HG03064 (cell line): ENCODE results near the gene MAPKBP1.

Experiments
- ATAC-seq: cut with Tn5 transposase; IDR thresholded peaks from one replicate; pipeline ENCODE4 v1.9.1; 2021; ENCODE audit warnings: low read depth; ENCODE audit not compliant: unreplicated experiment

MAPKBP1 gene

DNA sequence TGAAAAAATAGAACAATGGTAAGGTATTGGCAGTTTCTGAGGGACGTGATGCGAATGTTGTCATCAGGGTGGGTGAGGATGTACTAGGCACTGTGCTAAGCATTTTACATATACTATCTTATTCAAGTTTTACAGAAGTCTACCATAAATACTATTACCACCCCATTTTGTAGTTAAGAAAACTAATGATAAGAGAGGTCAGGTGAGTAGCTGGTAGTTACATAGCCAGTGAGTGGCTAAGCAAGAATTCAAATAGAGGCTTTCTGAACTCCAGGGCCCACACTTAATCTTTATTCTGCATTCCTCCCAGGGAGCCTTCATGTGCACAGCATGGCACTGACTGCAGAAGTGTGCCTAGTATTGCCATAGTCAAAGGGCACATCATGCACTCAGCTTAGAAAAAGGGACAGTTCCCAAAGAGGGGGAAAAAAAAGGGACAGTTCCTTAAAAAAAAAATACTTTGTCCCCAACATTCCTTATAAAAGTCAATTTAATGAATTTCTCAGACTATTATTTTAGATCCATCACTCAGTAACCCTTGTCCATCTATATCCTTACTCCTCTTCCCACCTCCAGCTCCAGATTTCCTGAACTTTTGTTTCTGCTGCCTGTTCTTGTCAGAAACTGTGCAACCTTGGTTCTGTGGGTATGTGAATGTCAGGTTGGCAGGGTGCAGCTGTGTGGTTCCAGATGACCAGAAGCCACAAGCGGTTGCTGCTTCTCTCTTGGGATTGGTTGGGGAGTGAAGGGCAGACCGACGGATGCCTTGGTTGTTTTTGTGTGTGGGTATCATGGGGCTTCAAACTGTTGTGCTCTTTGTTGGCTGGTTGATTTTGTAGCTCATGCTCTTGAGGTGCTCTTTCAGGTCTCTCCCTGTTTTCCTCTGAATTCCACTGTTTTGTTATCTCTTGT is 8.3 kb downstream of the MAPKBP1 start:
- ATAC-seq, result no peak

DNA sequence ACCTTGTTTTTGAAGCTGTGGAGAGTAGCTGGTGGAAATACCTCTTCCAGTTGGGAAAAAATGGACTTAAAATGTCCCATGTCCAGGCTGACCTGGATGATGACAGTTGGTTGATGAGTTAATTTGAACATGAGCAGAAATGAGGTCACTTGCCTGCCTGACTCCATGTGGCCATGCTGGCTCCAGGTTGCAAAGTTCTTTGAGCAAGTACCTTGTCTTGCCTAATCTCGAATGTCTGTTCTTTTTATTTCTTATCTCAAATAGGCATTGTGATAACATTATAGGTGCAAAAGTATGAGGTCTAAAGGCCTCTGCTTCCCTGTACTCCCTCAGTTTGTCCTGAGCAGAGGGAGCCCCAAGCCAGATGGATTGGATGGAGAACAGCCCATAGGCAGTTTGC is 9.0 kb downstream of the MAPKBP1 start:
- ATAC-seq, result no peak

DNA sequence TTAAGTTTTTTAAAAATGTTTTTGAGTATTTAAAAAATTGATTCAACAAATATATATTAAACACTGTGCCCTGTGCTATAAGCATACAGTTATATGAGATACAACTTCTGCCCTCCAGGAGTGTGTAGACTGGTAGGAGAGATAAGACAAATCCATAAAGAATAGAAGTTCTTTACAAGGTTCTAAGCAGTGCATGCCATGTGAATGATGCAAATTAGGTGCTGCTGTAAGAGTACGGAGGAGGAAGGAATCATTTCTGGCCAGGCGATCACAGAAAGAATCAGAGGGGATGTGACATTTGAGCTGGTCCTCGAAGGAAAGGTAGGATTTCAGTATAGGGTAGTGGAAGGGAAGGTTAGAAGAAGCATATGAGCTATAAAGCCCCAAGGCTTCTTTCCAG is 14.0 kb downstream of the MAPKBP1 start:
- ATAC-seq, result no peak

DNA sequence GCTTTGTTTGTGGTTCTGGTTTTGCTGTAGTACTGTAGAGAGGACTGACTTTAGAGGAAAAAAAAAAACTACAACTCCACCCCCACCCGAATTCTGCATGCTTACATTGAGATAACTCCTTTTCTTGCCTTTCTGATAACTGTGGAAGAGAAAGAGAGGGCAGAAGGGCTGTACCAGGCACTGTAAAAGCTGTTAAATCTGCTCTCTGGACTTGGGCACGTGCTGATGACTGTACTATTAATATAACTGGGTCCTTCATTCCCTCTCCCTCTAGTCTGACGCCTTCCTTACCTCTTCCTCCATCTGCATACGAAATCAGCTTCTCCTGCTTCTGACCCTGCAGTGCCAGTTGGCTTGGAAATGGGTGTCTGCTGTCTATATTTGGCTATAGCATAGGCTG is 15.0 kb downstream of the MAPKBP1 start:
- ATAC-seq, result no peak

DNA sequence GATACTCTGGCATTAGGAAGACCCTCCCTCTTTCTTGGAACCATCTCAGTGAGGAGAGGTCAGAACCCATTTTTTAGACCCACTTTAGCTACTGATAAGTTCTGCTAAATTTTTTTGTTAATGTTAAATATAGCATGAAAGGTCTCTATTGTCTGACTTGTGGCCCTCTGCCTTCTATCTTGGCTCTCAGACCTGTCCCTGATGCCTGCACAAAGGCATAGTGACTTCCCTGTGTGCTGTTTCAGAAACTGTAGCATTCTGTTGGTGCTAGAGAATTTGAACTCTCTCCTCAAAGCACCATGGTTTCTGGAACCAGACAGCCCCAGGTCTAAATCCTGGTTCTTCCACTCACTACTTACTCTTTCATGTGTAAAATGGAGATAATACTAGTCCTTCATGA is 15.4 kb downstream of the MAPKBP1 start:
- no peak for ATAC-seq

DNA sequence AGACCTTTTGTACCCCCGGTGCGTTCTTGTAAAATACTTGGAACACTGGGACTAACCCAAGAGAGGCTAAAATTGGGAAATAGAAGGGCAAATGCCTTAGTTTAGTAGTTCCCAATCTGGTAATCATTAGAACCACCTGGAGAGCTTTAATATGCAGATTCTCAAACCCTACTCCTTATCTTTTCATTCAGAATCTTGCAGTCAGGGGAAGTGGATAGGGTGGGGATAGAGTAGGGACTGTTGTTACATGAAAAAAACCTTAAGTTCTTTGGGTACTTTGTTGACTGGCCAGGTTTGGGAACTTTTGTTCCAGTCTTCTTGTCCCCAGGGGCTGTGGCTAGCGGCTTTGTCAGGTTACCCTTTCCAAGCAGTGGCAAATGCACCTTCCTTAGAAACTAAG is 15.9 kb downstream of the MAPKBP1 start:
- no peak for ATAC-seq

DNA sequence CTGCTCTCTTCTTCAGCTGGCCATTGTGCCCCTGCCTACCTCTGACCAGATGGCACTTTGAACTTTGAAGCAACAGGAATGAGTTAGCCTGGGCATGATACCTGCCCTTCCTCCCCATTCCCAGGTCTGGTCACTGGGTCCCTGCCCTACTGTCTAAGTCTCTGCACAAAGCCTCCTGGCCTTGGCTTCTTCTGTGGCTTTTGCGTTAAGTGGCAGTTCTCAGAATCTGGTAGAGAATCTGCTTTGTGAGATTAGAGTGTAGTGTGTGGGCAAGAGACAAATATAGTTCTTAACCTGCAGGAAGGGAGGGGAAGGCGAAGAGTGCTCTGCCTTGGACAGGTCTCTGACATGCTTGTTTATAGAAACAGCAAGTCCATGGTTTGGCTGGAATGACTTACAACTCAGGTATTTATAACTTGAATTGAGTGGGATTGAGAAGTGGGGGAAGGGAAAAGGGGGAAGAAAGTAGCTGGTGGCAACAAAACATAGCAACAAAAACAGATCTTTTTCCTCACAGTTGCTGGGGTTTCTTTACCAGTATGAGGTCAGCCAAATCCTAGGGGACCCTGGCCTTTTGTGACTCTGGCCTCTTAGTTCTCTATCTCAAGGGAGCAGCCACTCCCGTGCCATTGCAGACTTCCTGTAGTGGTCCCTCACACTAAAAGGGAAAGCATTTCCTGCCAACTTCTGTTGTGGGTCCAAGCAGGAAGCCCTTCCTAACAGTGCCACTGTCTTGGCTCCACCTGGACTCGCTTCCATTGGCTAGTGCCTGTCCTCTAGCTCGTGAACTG is 16.7 kb downstream of the MAPKBP1 start:
- ATAC-seq, result no peak

DNA sequence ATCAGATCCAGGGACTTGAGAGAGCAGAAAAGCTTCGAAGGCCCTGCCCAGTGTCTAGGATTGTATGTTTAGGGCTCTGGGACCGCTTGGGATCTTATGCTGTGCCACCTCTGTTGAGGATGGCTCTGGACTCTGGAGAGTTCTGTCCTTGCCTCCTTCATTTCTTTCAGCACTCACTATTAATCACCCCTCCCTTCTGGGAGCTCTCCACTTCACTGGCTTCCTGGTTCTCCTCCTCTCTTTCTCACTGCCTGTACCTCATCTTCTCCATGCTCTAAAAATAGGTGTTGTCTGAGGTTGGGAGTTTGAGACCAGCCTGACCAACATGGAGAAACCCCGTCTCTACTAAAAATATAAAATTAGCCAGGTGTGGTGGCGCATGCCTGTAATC is 17.3 kb downstream of the MAPKBP1 start:
- no peak for ATAC-seq

DNA sequence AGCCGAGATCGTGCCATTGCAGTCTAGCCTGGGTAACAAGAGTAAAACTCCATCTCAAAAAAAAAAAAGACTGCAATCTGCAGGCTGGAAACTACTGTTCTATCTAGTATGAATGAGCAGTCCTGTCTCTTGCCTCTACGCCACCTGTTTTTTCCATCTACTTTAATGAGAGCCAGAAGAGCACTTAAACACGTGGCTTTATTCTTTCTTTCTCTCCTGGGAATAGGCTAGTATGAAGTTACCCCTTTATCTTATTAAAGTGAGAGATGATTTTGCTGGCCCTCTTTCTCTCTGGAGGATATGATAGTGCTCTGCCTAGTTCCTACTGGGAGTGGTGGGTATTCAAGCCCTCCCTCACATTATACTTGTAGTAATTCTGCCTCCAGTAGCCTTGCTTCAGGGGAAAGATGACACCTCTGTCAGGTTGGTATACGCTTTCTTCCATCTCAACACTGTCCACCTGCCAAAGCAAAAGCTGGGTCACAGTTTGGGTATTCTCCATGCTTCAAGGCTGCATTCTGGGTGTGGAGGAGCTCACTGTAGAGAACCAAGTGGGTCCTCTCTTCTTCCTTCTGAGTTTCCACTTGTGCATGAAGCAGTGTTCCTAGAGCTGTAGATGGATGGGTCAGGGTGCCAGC is 17.8 kb downstream of the MAPKBP1 start:
- ATAC-seq, result no peak

DNA sequence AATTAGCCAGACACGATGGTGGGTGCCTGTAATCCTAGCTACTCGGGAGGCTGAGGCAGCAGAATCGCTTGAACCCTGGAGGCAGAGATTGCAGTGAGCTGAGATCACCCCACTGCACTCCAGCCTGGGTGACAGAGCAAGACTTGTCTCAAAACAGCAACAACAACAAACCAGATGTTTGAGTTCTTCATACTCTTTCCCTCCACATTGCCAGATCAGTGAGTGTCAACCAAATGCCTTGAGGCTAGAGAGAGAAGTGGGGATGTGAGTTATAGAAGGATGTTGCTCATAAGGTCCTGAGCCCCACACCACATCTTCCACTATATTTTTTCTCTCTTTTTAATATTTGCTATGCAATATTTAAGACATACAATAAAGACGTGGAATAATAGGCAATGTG is 19.8 kb downstream of the MAPKBP1 start:
- no peak for ATAC-seq

DNA sequence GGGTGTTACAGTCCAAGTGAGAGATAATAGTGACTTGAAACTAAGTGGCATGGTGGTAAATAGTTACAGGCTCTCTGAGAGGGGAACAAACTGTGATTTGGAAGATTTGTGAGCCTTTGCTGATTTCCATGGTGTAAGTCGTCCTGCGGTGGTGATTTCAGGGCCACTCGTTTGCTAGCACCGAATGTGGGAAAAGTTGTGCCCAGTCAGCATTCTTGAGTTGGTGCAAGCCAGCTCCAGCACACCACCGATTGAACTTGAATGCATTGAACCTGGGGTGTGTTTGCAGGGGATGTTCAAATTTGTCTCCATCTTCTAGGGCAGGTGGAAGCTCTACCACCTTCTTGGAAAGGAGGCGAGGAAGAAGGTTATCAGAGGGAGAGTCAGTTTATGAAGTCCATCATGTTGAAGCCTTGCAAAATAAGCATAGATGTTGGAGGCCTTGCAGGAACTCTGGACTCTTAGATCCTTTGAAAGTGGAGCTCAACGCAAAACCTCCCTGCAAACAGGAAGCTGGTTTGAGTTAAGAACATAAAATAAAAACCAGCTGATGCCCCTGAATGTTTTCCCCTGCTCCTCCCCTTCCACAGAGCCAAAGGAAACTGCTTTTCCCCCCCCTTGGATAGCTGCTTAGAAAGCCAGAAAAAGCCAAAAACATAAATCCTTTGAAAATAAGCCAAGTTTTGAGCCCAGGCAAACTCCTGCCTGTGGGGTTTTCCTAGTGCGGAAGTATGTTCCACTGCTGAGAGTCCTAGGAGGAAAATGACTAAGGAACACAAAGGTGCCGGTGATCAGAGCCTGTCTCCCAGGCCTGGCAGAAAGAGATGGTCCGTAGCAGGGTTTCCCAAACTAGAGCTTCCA is 21.9 kb downstream of the MAPKBP1 start:
- ATAC-seq, result no peak

DNA sequence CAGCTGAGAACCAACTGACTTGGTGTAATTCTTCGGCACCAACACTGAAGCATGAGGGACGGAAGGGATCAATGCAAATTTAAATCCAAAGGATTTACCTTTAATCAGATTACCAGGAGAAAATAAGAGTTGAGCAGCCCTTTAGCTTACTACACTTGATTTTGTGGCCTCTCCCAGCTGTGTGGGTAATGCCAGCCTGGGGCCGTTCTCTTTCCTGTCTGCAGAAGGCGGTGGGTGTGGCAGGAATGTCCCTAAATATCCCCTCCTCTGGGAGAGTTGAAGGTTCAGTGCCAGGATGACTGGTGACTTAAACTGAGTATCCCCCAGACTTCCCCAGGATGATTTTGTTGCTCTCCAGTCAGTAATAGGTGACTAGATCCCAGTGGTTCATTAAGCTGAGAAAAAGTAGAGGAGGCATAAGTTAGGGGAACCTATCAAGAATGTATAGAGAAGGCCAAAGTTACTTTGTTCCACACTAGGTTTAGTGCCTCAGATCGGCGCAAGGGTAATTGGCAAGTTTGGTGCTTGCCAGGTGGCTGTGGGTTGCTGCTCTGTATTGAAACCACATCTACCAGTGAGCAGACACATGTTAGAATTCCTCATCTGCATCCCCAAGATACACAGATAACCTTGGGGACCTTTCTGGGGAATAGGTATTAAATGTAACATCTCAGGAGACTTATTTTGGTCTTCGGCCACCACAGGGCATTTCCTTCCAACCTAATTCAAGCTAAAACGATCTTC is 23.1 kb downstream of the MAPKBP1 start:
- no peak for ATAC-seq

DNA sequence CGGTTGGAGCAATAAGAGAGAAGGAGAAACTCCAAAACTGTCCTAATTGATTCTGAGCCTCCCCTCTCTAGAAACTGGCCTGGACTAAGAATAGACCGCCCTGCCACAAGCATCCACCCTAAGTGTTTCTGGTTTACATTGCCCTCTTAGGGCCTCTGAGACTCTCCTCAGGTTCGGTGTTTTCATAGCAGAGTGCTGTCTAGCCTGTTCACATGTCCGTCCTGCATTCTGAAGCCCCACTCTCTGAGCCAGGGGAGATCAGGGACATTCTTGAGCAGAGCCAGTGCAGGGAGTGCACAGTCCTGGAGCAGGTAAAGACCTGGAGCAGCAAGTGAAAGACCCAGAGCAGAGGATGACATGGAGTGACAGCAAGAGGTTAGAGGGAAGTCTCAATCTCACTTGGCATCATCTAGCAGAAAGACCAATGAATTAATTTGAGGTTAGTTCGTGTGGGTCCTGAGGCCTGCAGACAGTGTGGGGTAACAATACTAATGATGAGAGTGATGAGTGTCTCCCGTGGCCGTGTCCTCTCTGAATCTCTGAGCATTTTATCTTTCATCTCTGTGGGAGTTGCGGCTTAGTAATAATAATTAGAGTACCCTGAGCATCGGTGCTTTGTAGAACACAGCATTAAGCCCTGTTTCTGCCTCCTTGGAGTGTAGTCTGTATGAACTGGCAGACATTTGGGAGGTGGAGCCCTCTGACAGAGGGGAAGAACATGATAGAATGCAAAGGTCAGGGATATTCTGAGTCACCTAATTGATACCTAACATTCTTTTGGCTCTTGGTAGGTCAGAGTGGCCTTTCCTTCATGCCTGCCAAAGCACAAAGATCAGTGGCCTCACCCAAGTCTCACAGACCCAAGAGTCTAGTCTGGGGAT is 24.6 kb downstream of the MAPKBP1 start:
- no peak for ATAC-seq

DNA sequence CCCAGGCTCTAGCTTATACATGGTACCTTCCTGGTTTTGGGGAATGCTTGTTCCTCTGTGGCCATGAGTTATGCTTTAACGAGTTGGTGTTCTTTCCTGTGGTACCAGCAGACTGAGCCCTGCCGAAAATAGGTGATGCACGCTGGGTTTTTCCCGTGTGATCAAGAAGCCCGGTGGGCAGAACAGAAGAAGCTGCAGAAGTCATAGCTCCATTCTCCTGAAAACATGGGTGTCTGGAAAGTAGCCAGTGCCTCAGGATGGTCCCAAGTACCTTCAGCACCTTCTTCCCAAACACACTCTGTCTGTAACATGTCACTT is 25.2 kb downstream of the MAPKBP1 start:
- no peak for ATAC-seq

DNA sequence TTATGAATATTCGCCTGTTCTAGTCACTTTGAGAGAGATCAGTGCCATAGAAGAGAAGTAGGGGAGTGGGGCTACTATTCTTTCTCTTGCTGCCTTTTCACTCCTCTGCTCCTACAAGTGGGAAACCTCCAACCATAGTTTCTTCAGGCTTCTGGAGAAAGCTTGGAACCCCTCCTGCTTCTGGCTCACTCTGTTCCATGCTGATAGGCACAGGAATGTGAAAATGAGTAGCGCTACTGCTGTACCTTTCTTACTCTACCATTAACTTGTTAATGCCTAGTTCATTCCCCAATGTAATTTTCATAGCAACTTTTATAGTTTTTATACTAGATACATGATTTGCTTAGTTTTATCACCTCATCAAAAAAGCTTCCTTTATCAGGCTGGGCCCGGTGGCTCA is 26.9 kb downstream of the MAPKBP1 start:
- ATAC-seq, result no peak

DNA sequence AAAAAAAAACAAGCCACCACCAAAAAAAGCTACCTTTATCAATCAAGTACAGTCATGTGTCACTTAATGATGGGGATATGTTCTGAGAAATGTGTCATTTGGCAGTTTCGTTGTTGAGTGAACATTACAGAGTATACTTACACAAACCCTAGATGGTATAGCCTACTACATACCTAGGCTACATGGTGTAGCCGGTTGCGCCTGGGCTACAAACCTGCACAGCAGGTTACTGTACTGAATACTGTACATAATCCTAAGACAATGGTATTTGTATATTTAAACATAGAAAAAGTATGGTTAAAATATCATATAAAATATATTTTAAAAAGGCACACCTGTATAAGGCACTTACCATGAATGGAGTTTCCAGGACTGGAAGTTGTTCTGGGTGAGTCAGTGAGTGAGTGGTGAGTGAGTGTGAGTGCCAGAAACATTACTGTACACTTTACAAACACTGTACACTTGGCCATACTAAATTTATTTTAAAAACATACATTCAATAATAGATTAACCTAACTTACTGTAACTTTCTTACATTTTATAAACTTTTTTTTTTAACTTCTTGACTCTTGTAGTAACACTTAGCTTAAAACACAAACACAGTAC is 27.7 kb downstream of the MAPKBP1 start:
- ATAC-seq, result no peak

DNA sequence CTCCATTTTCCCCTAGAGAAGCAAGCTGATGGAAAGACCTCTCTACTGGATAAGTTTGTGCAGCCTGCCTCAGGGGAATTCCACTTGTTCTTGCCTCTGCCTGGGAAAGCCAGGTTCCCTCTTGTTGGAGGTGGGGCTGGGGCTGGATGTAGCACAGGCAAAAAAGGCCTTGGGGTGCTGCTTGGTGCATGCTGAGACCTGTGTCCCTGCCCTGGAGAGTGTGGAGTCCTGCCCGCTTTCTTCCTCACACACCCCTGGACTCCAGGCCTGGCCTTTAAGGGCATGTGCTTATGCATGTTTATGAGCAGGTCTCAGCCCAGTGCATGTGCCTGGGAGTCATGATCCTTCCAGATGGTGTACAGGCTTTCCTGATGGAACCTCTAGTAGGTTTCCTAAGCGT is 30.1 kb downstream of the MAPKBP1 start:
- ATAC-seq, result no peak

DNA sequence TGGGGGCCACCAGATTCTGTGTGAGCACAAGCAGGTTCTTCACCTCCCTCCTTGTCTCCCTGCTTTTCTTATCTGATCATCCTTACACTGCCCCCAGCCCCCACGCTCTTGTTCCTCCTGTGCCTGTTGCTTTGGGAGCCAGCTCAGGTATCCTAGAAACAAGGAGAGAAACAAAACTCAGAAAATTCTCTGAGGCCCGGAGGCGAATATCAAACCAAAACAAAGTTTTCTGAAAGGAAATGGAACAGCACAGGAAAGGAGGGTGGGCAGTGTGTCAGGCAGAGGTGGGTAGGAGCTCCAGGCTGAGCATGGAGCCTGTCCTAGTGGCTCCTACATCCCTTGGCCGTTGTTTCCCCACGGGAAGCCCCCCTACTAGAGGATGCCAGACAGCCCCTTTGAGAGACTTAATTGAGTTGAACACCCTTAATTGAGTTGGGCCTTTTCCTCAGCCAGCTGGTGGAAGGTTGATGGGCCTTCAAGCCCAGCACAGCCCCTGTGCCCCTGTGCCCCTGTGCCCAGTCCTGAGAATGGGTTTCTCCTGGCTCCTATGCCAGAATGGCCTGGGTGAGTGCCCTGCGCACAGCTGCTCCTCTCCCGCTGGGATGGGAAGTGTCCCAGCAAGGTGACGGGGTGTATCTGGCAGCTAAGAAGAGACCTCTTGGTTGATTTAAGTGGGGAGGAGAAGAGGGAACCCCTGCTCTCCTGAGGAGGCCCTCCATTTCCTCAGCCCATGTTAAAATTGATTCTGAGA is 30.8 kb downstream of the MAPKBP1 start:
- no peak for ATAC-seq
